K562 (cell line): Measurements from ENCODE around the gene GMDS.

Source experiments
- CTCF ChIP-seq, 3 experiments: IDR thresholded peaks in 2 of 3; conservative IDR thresholded peaks in 1 of 3; 2 replicates each; pipeline ENCODE4 v1.5.1; 2011 to 2012; ENCODE audit warnings: low read length in 3 of 3, mild to moderate bottlenecking in 3 of 3, control low read depth in 2 of 3, improper control_type of control experiment in 1 of 3, inconsistent platforms in 1 of 3, low read depth in 1 of 3, mixed read lengths in 1 of 3, moderate library complexity in 1 of 3; ENCODE audit not compliant: insufficient read depth in 2 of 3
- DMBX1 ChIP-seq: fragments of 250-450 bp; sonication (Bioruptor Pico); IDR thresholded peaks from 2 replicates; pipeline ENCODE4 v1.8.0; 2022; ENCODE audit warnings: inconsistent platforms, mild to moderate bottlenecking, moderate library complexity, borderline replicate concordance
- EP300 ChIP-seq: IDR thresholded peaks from 2 replicates; pipeline ENCODE4 v1.6.1; 2012; ENCODE audit warnings: low read length, improper control_type of control experiment
- GABPA ChIP-seq: fragments of 200-800 bp; sonication (Bioruptor generic); conservative IDR thresholded peaks from 2 replicates; pipeline ENCODE4 v1.6.1; 2016; ENCODE audit warnings: low read depth, missing genetic modification characterization, missing compliant biosample characterization
- HCFC1 ChIP-seq: IDR thresholded peaks from 2 replicates; pipeline ENCODE4 v1.6.1; 2012; ENCODE audit warnings: low read depth, low read length, improper control_type of control experiment
- MAX ChIP-seq: sonication (generic); formaldehyde crosslinking; IDR thresholded peaks from 2 replicates; pipeline ENCODE4 v1.9.0; 2022; ENCODE audit warnings: mild to moderate bottlenecking, missing genetic modification reagents
- PATZ1 ChIP-seq: fragments of 250-450 bp; sonication (Bioruptor Pico); IDR thresholded peaks from 2 replicates; pipeline ENCODE4 v1.5.0; 2020; ENCODE audit warnings: mild to moderate bottlenecking, borderline replicate concordance
- SIN3A ChIP-seq, 2 experiments: fragments of 150-350 bp in 1 of 2; IDR thresholded peaks; 2 replicates each; pipeline ENCODE4 v1.6.1; 2011 to 2016; ENCODE audit warnings: borderline replicate concordance in 2 of 2, low read depth in 2 of 2, low read length in 2 of 2, mild to moderate bottlenecking in 2 of 2, moderate library complexity in 2 of 2; ENCODE audit not compliant: control insufficient read depth in 1 of 2
- SP1 ChIP-seq: sonication (generic); formaldehyde crosslinking; IDR thresholded peaks from 2 replicates; pipeline ENCODE4 v1.8.1; 2022; ENCODE audit warnings: mild to moderate bottlenecking, missing genetic modification reagents

GRCh38 chr6:2099870-2100269 lies 145.5 kb downstream of the GMDS start:
- TF ChIP-seq DMBX1 (CRISPR knock-in tag), result no peak
- no peak for TF ChIP-seq HCFC1
- TF ChIP-seq CTCF (IDR thresholded peaks at IDR 0.05 in 2 of 3, conservative IDR thresholded peaks at IDR 0.05 in 1 of 3; ENCODE audit: insufficient read depth in 2 of 3, low read depth in 1 of 3, low read length in 3 of 3), result no peak
- TF ChIP-seq GABPA (tag), result no peak
- TF ChIP-seq SIN3A (IDR thresholded peaks at IDR 0.05; ENCODE audit: borderline replicate concordance in 2 of 2, control insufficient read depth in 1 of 2, low read depth in 2 of 2, low read length in 2 of 2), result no peak
- no peak for TF ChIP-seq EP300
- TF ChIP-seq MAX, result no peak
- no peak for TF ChIP-seq PATZ1
- no peak for TF ChIP-seq SP1
